IMR-90 (cell line): Measurements from ENCODE around the gene SHC4.

ENCODE experiments used
- CEBPB ChIP-seq: IDR thresholded peaks from 2 replicates; pipeline ENCODE4 v1.6.1; 2012; ENCODE audit warnings: low read depth, low read length, improper control_type of control experiment
- CHD1 ChIP-seq: IDR thresholded peaks from 2 replicates; pipeline ENCODE4 v1.6.1; 2012; ENCODE audit warnings: low read depth, low read length, improper control_type of control experiment
- CTCF ChIP-seq: conservative IDR thresholded peaks from 2 replicates; pipeline ENCODE4 v1.5.1; 2012; ENCODE audit warnings: mild to moderate bottlenecking, low read depth, low read length, improper control_type of control experiment
- ELK1 ChIP-seq: fragments of 150-350 bp; IDR thresholded peaks from 2 replicates; pipeline ENCODE4 v1.6.1; 2016; ENCODE audit warnings: low read depth, mild to moderate bottlenecking, low read length, moderate library complexity, borderline replicate concordance
- FOS ChIP-seq: fragments of 150-350 bp; IDR thresholded peaks from 2 replicates; pipeline ENCODE4 v1.6.1; 2016; ENCODE audit warnings: low read depth, low read length
- MAFK ChIP-seq: IDR thresholded peaks from 2 replicates; pipeline ENCODE4 v1.6.1; 2012; ENCODE audit warnings: low read depth, low read length, improper control_type of control experiment
- MAZ ChIP-seq: IDR thresholded peaks from 2 replicates; pipeline ENCODE4 v1.6.1; 2012; ENCODE audit warnings: low read depth, mild to moderate bottlenecking, low read length, improper control_type of control experiment, moderate library complexity, borderline replicate concordance
- MXI1 ChIP-seq: IDR thresholded peaks from 2 replicates; pipeline ENCODE4 v1.6.1; 2012; ENCODE audit warnings: low read depth, mild to moderate bottlenecking, low read length, moderate library complexity, borderline replicate concordance
- POLR2A ChIP-seq: IDR thresholded peaks from 2 replicates; pipeline ENCODE4 v1.6.1; 2012; ENCODE audit warnings: mild to moderate bottlenecking, low read depth, low read length
- RAD21 ChIP-seq: IDR thresholded peaks from 2 replicates; pipeline ENCODE4 v1.6.1; 2012; ENCODE audit warnings: low read length, improper control_type of control experiment
- RCOR1 ChIP-seq: IDR thresholded peaks from 2 replicates; pipeline ENCODE4 v1.6.1; 2012; ENCODE audit warnings: mild to moderate bottlenecking, low read length, improper control_type of control experiment; ENCODE audit not compliant: insufficient replicate concordance
- RFX5 ChIP-seq: IDR thresholded peaks from 2 replicates; pipeline ENCODE4 v1.8.0; 2012; ENCODE audit warnings: low read depth, mild to moderate bottlenecking, low read length, moderate library complexity
- TF ChIP-seq, protein P1 (sequence below): fragments of 150-350 bp; IDR thresholded peaks from 2 replicates; pipeline ENCODE4 v1.6.1; 2017; ENCODE audit warnings: mild to moderate bottlenecking, antibody characterized with exemption, low read length, low read depth

GRCh38 chr15:48800811-48801455 lies 162.8 kb downstream of the SHC4 start:
- TF ChIP-seq MAZ, result no peak
- peak; percentile 51 for TF ChIP-seq CTCF
- TF ChIP-seq RFX5, result no peak
- no peak for TF ChIP-seq CHD1
- TF ChIP-seq, protein P1, sequence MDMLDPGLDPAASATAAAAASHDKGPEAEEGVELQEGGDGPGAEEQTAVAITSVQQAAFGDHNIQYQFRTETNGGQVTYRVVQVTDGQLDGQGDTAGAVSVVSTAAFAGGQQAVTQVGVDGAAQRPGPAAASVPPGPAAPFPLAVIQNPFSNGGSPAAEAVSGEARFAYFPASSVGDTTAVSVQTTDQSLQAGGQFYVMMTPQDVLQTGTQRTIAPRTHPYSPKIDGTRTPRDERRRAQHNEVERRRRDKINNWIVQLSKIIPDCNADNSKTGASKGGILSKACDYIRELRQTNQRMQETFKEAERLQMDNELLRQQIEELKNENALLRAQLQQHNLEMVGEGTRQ, result no peak
- TF ChIP-seq POLR2A, result no peak
- no peak for TF ChIP-seq FOS
- peak; percentile 48; the same call in 1 of the 2 replicates for TF ChIP-seq RAD21
- TF ChIP-seq MXI1, result no peak
- TF ChIP-seq RCOR1, result no peak
- TF ChIP-seq CEBPB, result no peak
- no peak for TF ChIP-seq MAFK
- no peak for TF ChIP-seq ELK1
